K562 (cell line): ENCODE data around the gene AIG1.

ENCODE experiments used
- FOXA3 ChIP-seq, 2 experiments: fragments of 450-650 bp in 1 of 2; sonication (generic) in 1 of 2; formaldehyde crosslinking; IDR thresholded peaks in 1 of 2; conservative IDR thresholded peaks in 1 of 2; 2 replicates each; pipeline versions ENCODE4 v1.4.0 to v1.8.0; 2020 to 2022; ENCODE audit warnings: mild to moderate bottlenecking in 2 of 2, missing genetic modification reagents in 1 of 2
- KDM1A ChIP-seq, 2 experiments: fragments of 450-650 bp; IDR thresholded peaks; 2 replicates each; pipeline ENCODE4 v1.6.1; 2016; ENCODE audit warnings: mild to moderate bottlenecking in 2 of 2
- POLR2A ChIP-seq: fragments of 450-650 bp; conservative IDR thresholded peaks from 2 replicates; pipeline ENCODE4 v1.6.1; 2016
- SIN3B ChIP-seq: fragments of 450-650 bp; IDR thresholded peaks from 2 replicates; pipeline ENCODE4 v1.6.1; 2017; ENCODE audit warnings: low read depth, mild to moderate bottlenecking, moderate library complexity
- SREBF1 ChIP-seq: fragments of 150-350 bp; IDR thresholded peaks from 2 replicates; pipeline ENCODE4 v1.6.1; 2014; ENCODE audit warnings: antibody characterized with exemption, low read depth, low read length, borderline replicate concordance
- ZBTB1 ChIP-seq: sonication (generic); formaldehyde crosslinking; IDR thresholded peaks from 2 replicates; pipeline ENCODE4 v1.8.1; 2023; ENCODE audit warnings: missing genetic modification reagents, low read depth, mild to moderate bottlenecking, borderline replicate concordance
- ZNF589 ChIP-seq: fragments of 200-800 bp; sonication (Bioruptor generic); IDR thresholded peaks from 2 replicates; pipeline ENCODE4 v1.6.1; 2016; ENCODE audit warnings: low read depth, missing genetic modification characterization, missing compliant biosample characterization
- TF ChIP-seq, protein P1 (sequence below): sonication (generic); formaldehyde crosslinking; IDR thresholded peaks from 2 replicates; pipeline ENCODE4 v1.8.1; 2022; ENCODE audit warnings: missing genetic modification reagents
- TF ChIP-seq, protein P2 (sequence below): fragments of 450-650 bp; formaldehyde crosslinking; IDR thresholded peaks from 2 replicates; pipeline ENCODE4 v1.4.0; 2020; ENCODE audit warnings: mild to moderate bottlenecking, moderate library complexity
- TF ChIP-seq, protein P3 (sequence below), 3 experiments: IDR thresholded peaks in 2 of 3; conservative IDR thresholded peaks in 1 of 3; 2 replicates each; pipeline ENCODE4 v1.5.1; 2011 to 2012; ENCODE audit warnings: low read length in 3 of 3, mild to moderate bottlenecking in 3 of 3, control low read depth in 2 of 3, improper control_type of control experiment in 1 of 3, inconsistent platforms in 1 of 3, low read depth in 1 of 3, mixed read lengths in 1 of 3, moderate library complexity in 1 of 3; ENCODE audit not compliant: insufficient read depth in 2 of 3
- TF ChIP-seq, protein P4 (sequence below): sonication (generic); formaldehyde crosslinking; IDR thresholded peaks from 2 replicates; pipeline ENCODE4 v1.5.0; 2020; ENCODE audit warnings: missing genetic modification reagents
- TF ChIP-seq, protein P5 (sequence below): fragments of 250-450 bp; sonication (Bioruptor Pico); IDR thresholded peaks from 2 replicates; pipeline ENCODE4 v1.8.0; 2022; ENCODE audit warnings: inconsistent platforms, mild to moderate bottlenecking, moderate library complexity, borderline replicate concordance

DNA sequence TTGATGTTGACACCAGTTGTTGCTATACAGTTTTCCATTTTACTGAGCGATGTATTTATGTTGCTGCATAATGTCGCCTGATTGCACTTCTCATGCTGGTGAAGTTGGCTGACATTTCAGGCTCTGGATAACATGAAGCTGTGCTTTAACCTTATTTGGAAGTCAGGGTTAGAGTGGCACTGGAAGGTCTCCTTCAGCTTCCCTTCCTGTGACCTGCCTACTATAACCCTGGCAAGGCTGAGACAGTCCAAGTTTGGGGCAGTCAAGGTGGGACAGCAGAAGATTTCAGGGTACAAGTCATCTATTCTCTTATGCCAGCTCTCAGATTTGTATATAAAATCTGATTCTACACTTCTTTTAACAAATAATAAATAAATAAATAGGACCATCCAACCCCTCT, 127.6 kb downstream of the AIG1 start:
- TF ChIP-seq SIN3B (no peak), FOXA3 (CRISPR knock-in tag; conservative IDR thresholded peaks at IDR 0.05 in 1 of 2, IDR thresholded peaks at IDR 0.05 in 1 of 2) (no peak), POLR2A (no peak), ZNF589 (CRISPR knock-in tag) (no peak), SREBF1 (no peak), KDM1A (IDR thresholded peaks at IDR 0.05) (no peak), ZBTB1 (no peak)
- TF ChIP-seq, protein P1, sequence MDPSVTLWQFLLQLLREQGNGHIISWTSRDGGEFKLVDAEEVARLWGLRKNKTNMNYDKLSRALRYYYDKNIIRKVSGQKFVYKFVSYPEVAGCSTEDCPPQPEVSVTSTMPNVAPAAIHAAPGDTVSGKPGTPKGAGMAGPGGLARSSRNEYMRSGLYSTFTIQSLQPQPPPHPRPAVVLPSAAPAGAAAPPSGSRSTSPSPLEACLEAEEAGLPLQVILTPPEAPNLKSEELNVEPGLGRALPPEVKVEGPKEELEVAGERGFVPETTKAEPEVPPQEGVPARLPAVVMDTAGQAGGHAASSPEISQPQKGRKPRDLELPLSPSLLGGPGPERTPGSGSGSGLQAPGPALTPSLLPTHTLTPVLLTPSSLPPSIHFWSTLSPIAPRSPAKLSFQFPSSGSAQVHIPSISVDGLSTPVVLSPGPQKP = no peak
- TF ChIP-seq, protein P2, sequence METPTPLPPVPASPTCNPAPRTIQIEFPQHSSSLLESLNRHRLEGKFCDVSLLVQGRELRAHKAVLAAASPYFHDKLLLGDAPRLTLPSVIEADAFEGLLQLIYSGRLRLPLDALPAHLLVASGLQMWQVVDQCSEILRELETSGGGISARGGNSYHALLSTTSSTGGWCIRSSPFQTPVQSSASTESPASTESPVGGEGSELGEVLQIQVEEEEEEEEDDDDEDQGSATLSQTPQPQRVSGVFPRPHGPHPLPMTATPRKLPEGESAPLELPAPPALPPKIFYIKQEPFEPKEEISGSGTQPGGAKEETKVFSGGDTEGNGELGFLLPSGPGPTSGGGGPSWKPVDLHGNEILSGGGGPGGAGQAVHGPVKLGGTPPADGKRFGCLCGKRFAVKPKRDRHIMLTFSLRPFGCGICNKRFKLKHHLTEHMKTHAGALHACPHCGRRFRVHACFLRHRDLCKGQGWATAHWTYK = no peak
- TF ChIP-seq, protein P3, sequence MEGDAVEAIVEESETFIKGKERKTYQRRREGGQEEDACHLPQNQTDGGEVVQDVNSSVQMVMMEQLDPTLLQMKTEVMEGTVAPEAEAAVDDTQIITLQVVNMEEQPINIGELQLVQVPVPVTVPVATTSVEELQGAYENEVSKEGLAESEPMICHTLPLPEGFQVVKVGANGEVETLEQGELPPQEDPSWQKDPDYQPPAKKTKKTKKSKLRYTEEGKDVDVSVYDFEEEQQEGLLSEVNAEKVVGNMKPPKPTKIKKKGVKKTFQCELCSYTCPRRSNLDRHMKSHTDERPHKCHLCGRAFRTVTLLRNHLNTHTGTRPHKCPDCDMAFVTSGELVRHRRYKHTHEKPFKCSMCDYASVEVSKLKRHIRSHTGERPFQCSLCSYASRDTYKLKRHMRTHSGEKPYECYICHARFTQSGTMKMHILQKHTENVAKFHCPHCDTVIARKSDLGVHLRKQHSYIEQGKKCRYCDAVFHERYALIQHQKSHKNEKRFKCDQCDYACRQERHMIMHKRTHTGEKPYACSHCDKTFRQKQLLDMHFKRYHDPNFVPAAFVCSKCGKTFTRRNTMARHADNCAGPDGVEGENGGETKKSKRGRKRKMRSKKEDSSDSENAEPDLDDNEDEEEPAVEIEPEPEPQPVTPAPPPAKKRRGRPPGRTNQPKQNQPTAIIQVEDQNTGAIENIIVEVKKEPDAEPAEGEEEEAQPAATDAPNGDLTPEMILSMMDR (IDR thresholded peaks at IDR 0.05 in 2 of 3, conservative IDR thresholded peaks at IDR 0.05 in 1 of 3; ENCODE audit: insufficient read depth in 2 of 3, low read depth in 1 of 3, low read length in 3 of 3) = no peak
- TF ChIP-seq, protein P4, sequence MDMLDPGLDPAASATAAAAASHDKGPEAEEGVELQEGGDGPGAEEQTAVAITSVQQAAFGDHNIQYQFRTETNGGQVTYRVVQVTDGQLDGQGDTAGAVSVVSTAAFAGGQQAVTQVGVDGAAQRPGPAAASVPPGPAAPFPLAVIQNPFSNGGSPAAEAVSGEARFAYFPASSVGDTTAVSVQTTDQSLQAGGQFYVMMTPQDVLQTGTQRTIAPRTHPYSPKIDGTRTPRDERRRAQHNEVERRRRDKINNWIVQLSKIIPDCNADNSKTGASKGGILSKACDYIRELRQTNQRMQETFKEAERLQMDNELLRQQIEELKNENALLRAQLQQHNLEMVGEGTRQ (CRISPR knock-in tag) = no peak
- TF ChIP-seq, protein P5, sequence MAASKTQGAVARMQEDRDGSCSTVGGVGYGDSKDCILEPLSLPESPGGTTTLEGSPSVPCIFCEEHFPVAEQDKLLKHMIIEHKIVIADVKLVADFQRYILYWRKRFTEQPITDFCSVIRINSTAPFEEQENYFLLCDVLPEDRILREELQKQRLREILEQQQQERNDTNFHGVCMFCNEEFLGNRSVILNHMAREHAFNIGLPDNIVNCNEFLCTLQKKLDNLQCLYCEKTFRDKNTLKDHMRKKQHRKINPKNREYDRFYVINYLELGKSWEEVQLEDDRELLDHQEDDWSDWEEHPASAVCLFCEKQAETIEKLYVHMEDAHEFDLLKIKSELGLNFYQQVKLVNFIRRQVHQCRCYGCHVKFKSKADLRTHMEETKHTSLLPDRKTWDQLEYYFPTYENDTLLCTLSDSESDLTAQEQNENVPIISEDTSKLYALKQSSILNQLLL (CRISPR knock-in tag) = no peak
